GM06990 (cell line): ENCODE data around the gene AKAP13.

ENCODE experiments used
- DNase-seq: peaks from one replicate; pipeline ENCODE4 v3.0.0-alpha.2; 2011; ENCODE audit not compliant: insufficient read length; ENCODE audit errors: extremely low read depth
- H3K27me3 ChIP-seq: replicated peaks from 2 replicates; pipeline ENCODE4 v1.6.0; 2011; ENCODE audit warnings: low read length; ENCODE audit not compliant: control insufficient read depth, insufficient read depth
- H3K36me3 ChIP-seq: 2 replicates; pipeline ENCODE4 v1.5.1; 2011; ENCODE audit warnings: low read length; ENCODE audit not compliant: control insufficient read depth, insufficient read depth
- H3K4me3 ChIP-seq: replicated peaks from 2 replicates; pipeline ENCODE4 v1.5.1; 2011; ENCODE audit warnings: low read depth, mild to moderate bottlenecking, control low read depth, low read length
- CTCF ChIP-seq: IDR thresholded peaks from 2 replicates; pipeline ENCODE4 v1.5.1; 2011; ENCODE audit warnings: low read length, control low read depth, mild to moderate bottlenecking, inconsistent platforms; ENCODE audit not compliant: insufficient read depth, poor library complexity, severe bottlenecking

The AKAP13 gene

GRCh38 chr15:85761635-85762034 lies 381.2 kb downstream of the AKAP13 start:
- peaks cover 1% of the 10 kb centered on the region for H3K36me3 ChIP-seq
- no peaks in the 10 kb centered on the region for H3K27me3 ChIP-seq
- no peak overlapping the region for H3K4me3 ChIP-seq
- no peak for TF ChIP-seq CTCF
- no peak for DNase-seq

GRCh38 chr15:85762039-85762755 lies 381.8 kb downstream of the AKAP13 start:
- TF ChIP-seq CTCF, result no peak
- no peak for DNase-seq
- no peaks in the 10 kb centered on the region for H3K27me3 ChIP-seq
- peaks cover 1% of the 10 kb centered on the region for H3K36me3 ChIP-seq
- H3K4me3 ChIP-seq, result no peak overlapping the region

- H3K4me3 ChIP-seq, result no peak overlapping the region
- peaks cover 1% of the 10 kb centered on the region for H3K36me3 ChIP-seq
- DNase-seq, result no peak
- no peak for TF ChIP-seq CTCF
- no peaks in the 10 kb centered on the region for H3K27me3 ChIP-seq
Observed at GRCh38 chr15:85762756-85763127, 382.3 kb downstream of the AKAP13 start.

- no peak for TF ChIP-seq CTCF
- Histone ChIP-seq H3K27me3 (no peaks in the 10 kb centered on the region), H3K36me3 (peaks cover 1% of the 10 kb centered on the region; the same call in 1 of the 2 replicates), H3K4me3 (no peak overlapping the region)
- no peak for DNase-seq
Observed at GRCh38 chr15:85763157-85763556, 382.8 kb downstream of the AKAP13 start.

GRCh38 chr15:85763673-85764633 lies 383.6 kb downstream of the AKAP13 start:
- TF ChIP-seq CTCF, result no peak
- H3K4me3 ChIP-seq, result no peak overlapping the region
- peaks cover 1% of the 10 kb centered on the region; the same call in 1 of the 2 replicates for H3K36me3 ChIP-seq
- DNase-seq, result no peak
- H3K27me3 ChIP-seq, result no peaks in the 10 kb centered on the region
